HepG2 (cell line): ENCODE results near the gene FAM168A.

Experiments
- CREBL2 ChIP-seq: sonication (generic); formaldehyde crosslinking; IDR thresholded peaks from 2 replicates; pipeline ENCODE4 v1.8.1; 2023; ENCODE audit warnings: missing genetic modification reagents, mild to moderate bottlenecking, borderline replicate concordance
- CTCF ChIP-seq: sonication (generic); formaldehyde crosslinking; IDR thresholded peaks from 2 replicates; pipeline ENCODE4 v1.5.0; 2020; ENCODE audit warnings: mild to moderate bottlenecking, missing genetic modification reagents, moderate library complexity
- FOXJ3 ChIP-seq: sonication (generic); formaldehyde crosslinking; IDR thresholded peaks from 2 replicates; pipeline ENCODE4 v1.4.0; 2020; ENCODE audit warnings: missing genetic modification reagents, mild to moderate bottlenecking, borderline replicate concordance
- MAX ChIP-seq: IDR thresholded peaks from 2 replicates; pipeline ENCODE4 v1.6.1; 2012; ENCODE audit warnings: inconsistent platforms
- MYC ChIP-seq: sonication (generic); formaldehyde crosslinking; IDR thresholded peaks from 2 replicates; pipeline ENCODE4 v1.9.0; 2021; ENCODE audit warnings: missing genetic modification reagents, borderline replicate concordance
- NFRKB ChIP-seq: fragments of 450-650 bp; IDR thresholded peaks from 2 replicates; pipeline ENCODE4 v1.6.1; 2017
- NR1H2 ChIP-seq: sonication (generic); formaldehyde crosslinking; IDR thresholded peaks from 2 replicates; pipeline ENCODE4 v1.8.1; 2022; ENCODE audit warnings: low read depth, missing genetic modification reagents, borderline replicate concordance
- NR3C1 ChIP-seq: sonication (generic); formaldehyde crosslinking; IDR thresholded peaks from 2 replicates; pipeline ENCODE4 v1.4.0; 2020; ENCODE audit warnings: missing genetic modification reagents
- PATZ1 ChIP-seq: sonication (generic); formaldehyde crosslinking; IDR thresholded peaks from 2 replicates; pipeline ENCODE4 v1.4.0; 2020; ENCODE audit warnings: missing genetic modification reagents
- PCBP2 ChIP-seq: fragments of 200-400 bp; formaldehyde crosslinking; optimal IDR thresholded peaks from 2 replicates; pipeline ENCODE3; 2018; ENCODE audit warnings: low read length, low read depth; ENCODE audit not compliant: poor library complexity, severe bottlenecking
- REST ChIP-seq, 2 experiments: IDR thresholded peaks; 2 replicates each; pipeline ENCODE4 v1.6.1; 2011 to 2012; ENCODE audit warnings: low read length in 2 of 2, borderline replicate concordance in 1 of 2, low read depth in 1 of 2, mild to moderate bottlenecking in 1 of 2, moderate library complexity in 1 of 2
- TIGD3 ChIP-seq: sonication (generic); formaldehyde crosslinking; IDR thresholded peaks from 2 replicates; pipeline ENCODE4 v1.5.1; 2020; ENCODE audit warnings: mild to moderate bottlenecking, missing genetic modification reagents, borderline replicate concordance
- ZBTB25 ChIP-seq: IDR thresholded peaks from 2 replicates; pipeline ENCODE4 v1.6.1; 2018; ENCODE audit warnings: missing genetic modification reagents
- ZKSCAN8 ChIP-seq: IDR thresholded peaks from 2 replicates; pipeline ENCODE4 v1.6.1; 2016; ENCODE audit warnings: borderline replicate concordance, missing genetic modification reagents, missing compliant biosample characterization

- TF ChIP-seq NFRKB (no peak), PATZ1 (CRISPR knock-in tag) (no peak), MAX (no peak), CTCF (CRISPR knock-in tag) (no peak), NR3C1 (CRISPR knock-in tag) (no peak), MYC (CRISPR knock-in tag) (no peak), ZKSCAN8 (no peak), ZBTB25 (CRISPR knock-in tag) (no peak), NR1H2 (CRISPR knock-in tag) (no peak), PCBP2 (no peak), CREBL2 (CRISPR knock-in tag) (no peak), REST (IDR thresholded peaks at IDR 0.05; ENCODE audit: borderline replicate concordance in 1 of 2, low read depth in 1 of 2, low read length in 2 of 2) (no peak), TIGD3 (CRISPR knock-in tag) (no peak), FOXJ3 (CRISPR knock-in tag) (no peak)
Observed at GRCh38 chr11:73551677-73552076, 46.2 kb downstream of the FAM168A start.
